NCI-H510A (cell line): Measurements from ENCODE around the gene CHCT1.
"Not testable (repeated sequence)": the region's sequence is repeated elsewhere in the genome, so short reads cannot be mapped to it uniquely, and the experiment has no call there.

Source experiments
- DNase-seq: peaks from one replicate; lab custom pipeline; 2025; lab: John Stamatoyannopoulos, UW

Gene CHCT1

DNA sequence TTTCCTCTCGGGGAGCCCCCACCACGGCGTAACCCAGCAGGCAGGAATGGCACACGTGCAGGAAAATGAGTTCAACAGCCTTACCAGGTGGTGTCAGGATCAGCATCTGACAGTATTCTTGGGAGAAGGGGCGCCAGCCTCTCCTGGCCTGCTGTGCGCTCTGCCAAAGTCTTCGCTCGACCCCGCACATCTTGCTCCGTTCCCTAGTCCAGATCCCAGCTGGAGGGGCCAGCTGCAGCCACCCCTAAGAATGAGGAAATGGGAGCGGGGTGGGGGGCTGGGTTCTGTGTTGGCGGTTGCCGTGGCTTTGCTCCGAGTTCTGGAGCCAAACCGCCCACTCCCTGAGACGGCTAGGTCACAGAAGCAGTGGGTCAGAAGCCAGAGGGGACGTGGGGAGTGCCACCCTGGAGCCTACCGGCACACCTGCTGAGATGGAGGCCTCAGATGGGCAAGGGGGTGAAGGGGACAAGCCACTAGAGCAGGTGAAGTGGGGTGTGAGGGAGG is at the start of gene CHCT1:
Gene CHCT1 (plus strand): TSS at position 328 of the 504 bp plus-strand sequence. CDS start 104 bp downstream, at position 432.
- no peak for DNase-seq

DNA sequence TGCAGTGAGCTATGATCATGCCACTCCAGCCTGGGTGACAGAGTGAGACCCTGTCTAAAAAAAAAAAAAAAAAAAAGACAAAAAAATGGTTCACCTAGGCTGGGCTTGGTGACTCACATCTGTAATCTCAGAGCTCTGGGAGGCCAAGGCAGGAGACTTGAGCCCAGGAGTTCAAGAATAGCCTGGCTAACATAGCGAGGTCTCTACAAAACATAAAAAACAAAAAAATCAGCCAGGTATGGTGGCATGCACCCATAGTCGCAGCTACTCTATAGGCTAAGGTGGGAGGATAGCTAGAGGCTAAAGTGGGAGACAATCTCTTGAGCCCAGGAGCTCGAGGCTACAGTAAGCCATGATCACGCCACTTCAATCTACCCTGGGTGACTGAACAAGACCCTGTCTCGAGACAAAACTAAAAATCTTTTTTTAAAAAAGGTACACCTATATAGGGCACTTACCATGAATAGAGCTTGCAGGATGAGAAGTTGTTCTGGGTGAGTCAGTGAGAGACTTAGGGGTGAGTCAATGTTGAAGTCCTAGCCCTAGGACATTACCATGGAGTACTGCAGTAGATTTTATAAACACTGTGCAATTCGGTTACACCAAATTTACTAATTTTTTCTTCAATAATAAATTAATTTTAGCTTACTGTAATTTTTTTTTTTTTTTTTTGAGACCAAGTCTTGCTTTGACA is 49.4 kb upstream of the CHCT1 start:
- no peak for DNase-seq

DNA sequence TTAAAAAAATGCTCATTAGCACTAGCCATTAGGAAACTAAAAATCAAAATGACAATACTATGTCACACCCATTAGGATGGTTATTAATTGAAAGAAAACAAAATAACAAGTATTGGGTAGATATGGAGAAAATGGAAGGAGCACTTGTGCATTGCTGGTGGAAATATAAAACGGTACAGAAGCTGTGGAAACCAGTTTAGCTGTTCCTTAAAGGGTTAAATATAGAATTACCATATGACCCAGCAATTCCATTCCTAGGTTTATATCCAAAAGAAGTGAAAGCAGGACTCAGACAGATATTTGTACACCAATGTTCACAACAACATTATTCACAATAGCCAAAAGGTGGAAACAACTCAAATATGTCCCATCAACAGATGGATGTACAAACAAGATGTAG is 44.1 kb upstream of the CHCT1 start:
- DNase-seq = not testable (repeated sequence)

DNA sequence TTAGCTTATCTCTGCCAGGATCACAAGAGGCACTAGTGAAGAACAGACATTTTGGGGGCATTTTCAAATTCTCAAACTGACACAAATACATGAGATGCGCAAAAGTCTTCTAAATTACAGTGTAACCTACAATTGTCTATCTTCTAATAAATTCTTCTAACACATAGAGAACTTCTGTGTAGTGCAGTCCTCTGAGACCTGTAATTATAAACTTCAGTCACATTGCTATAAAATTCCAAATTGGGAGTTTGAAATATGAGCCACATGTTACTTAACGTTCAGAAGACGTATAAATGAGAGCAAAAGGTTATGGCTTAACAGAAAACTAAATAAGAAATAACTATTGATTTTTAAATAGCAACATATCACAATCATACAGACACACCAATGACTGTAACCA is 42.8 kb upstream of the CHCT1 start:
- not testable (repeated sequence) for DNase-seq

GRCh38 chr17:60381958-60382357 is 40.3 kb upstream of the CHCT1 start:
- DNase-seq = no peak

GRCh38 chr17:60383379-60383778 is 38.9 kb upstream of the CHCT1 start:
- no peak for DNase-seq

GRCh38 chr17:60384921-60385320 is 37.4 kb upstream of the CHCT1 start:
- DNase-seq = not testable (repeated sequence)

- DNase-seq = no peak
Observed at GRCh38 chr17:60386147-60387058, 35.9 kb upstream of the CHCT1 start.

DNA sequence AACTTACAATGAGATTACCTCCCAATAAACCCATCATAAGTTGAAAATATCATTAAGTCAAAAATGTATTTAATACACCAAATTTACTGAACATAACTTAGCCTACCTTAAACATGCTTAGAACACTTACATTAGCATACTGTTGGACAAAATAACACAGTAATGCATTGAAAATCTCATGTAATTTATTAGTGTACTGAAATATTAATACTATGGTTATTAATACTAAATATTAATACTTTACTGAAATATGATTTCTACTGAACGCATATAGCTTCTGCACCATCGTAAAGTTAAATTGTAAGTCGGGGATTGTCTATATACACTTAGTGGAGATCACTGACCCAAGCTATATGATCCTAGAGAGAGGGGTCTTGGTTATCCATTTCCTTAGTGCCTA is 34.6 kb upstream of the CHCT1 start:
- DNase-seq = no peak

DNA sequence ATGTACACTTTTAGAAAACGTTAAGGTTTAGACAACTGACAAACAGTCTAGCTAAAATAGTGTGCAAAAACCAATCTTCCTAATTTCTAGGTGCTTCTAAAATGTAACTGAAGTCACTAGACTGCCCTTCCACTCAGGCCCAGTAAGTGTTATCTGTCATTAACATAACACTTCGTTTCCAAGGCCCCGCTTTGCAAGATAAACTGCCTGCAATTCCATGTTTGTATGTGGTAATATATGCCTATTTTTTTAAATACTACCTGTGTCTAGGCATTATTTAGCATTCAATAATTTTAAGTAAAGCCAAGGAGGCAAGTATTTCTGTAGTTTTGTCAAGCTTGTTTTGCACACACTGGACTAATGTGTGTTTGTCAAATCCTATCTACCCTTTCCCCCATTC is 33.5 kb upstream of the CHCT1 start:
- DNase-seq = no peak

- DNase-seq = no peak
Observed at GRCh38 chr17:60390186-60390585, 32.1 kb upstream of the CHCT1 start.

DNA sequence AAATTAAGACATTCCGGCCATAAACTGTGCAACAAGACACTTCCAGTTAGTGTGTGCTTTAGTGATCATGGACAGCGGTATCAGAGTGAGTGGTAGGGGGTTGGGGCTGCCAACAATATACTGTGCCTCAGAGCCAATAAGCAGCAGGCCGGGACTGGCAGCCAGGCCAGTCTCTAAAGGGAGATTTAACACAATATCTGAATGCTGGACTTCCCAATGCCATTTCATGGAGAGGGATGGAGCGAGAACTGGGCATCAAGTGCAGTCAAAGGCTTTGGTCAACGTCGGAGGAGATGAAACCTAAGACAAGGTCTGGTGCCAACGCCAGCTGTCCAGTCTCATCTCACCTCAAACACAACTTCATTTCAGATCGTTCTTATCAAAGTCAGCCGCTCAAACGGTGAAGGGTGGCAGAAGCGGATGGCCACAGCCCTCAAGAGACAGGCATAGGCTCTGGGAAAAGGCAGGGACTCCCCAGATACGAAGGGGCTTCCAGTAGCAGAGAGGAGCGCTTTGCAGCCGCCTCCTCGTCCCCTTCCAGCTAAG is 31.3 kb upstream of the CHCT1 start:
- no peak for DNase-seq

DNA sequence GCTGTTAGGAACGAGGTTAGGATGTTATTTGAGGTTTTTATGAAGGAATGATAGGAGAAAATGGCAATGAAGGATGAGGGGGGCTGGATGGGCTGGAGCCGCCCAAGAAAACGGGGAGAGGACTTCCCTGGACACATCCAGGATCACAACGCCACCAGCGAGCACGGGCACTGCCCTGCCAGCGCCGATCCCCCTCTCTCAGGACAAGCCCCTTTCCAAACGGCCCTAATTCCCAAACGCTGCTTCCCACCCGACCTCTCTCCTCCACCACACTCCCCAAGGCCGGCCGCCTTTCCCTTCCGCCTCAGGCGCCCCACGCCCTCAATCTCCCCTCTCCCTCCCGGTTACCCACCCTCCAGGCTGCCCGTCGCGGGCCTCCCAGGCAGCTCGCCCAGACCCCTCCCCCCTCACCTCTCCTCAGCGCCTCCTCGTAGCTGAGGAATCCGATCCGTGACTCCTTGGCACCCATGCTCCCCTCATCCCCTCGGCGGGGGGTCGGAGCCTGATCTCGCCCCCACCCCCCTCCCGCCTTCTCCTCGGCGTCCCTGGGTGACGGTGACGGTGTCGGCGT is 30.7 kb upstream of the CHCT1 start:
- peak; percentile 94 for DNase-seq

GRCh38 chr17:60392042-60392844 is 30.0 kb upstream of the CHCT1 start, which contains the start of gene USP32:
Gene USP32, minus strand, starts transcription at chr17:60392133. Its CDS starts 194 bp downstream, at chr17:60391939.
- DNase-seq = peak; percentile 99

DNA sequence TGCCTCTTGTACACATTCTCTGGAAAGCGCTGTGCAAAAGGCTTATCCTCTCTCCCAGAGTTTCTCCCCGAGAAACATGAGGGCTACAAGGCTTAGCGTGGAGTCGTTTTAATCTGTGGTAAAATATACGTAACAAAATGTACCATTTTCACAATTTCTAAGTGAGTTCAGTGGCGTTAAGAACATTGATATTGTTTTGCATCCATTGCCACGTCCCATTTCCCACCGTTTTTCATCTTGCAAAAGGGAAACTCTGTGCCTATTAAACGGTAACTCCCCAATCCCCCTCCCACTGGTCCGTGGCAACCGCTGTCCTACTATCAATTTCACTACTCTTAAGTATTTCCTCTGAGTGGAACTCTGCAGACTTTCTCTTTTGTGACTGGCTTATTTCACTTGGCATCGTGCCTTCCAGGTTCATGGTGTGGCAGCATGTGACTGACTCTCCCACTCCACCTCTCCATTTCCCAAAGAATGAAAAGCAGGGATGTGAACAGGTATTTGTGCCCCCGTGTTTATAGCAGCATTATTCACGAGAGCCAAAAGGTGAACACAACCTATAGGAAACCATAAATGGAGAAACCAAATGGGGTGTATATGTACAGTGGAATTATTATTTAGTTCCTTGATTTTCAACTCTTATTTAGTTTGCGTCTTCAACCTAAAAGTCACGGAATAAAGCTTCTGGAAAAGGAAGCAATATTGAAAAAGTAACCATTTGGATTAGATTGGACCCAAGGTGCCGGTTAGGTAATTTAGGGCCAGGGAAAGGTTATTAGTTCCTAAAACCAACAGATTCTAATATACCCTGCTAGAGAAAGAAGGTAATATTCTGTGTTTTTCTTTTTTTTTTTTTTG is 29.2 kb upstream of the CHCT1 start:
- peak; percentile 30 for DNase-seq

- DNase-seq = no peak
Observed at GRCh38 chr17:60393840-60394723, 28.2 kb upstream of the CHCT1 start.

DNA sequence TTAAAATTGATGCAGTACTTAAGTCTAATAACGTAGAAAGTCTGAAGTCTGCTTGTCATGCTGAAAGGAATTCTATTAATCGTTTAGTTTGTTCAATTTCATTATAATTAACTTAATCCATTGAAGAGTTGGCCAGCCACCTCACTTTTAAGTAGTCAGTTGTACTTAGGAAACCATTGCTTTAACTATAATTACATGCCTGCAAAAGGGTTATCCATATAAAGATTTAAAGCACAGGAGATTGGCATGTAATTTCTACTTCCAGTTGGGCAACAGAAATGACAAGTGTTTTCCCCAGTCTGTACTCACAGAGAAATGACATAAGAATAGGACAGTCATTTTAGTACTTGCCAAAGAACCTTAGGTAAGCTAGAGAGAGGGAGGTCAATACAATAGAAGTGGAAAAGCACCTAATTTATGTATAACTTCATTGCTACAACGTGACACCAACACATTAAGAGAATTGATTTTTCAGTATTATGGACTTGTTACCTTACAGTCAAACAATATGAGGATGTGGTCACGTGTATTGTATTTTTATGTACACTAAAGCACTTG is 26.7 kb upstream of the CHCT1 start:
- no peak for DNase-seq

DNA sequence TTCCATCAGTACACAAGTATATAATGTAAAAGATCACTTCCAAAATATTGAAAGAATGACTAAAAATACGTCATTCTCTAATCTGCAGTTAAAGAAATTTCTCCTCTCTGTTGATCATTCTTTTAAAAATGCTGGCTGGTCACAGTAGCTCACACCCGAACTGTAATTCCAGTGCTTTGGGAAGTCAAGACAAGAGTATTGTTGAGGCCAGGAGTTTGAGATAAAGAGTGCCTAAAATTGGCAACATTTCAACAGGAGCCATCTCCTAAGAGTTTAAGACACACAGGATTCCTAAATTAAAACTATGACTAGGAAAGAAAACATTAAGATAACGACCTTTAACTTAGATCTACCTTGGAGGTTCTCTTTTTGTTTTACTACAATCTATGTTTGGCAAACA is 25.9 kb upstream of the CHCT1 start:
- DNase-seq = no peak
